AG04450 (cell line): ENCODE measurements around the gene GALNT6. TPM values are rescaled to one million over a fixed set of nuclear protein-coding genes. Genes with fewer than 3 reads are reported as not detected.

ENCODE experiments used
- CTCF ChIA-PET: fragments of 300-600, 350-600 bp; formaldehyde crosslinking; extraction: SDS; loops from one replicate; lab custom pipeline; 2022; ENCODE audit warnings: antibody characterized with exemption, inconsistent platforms; lab: Charles Lee
- POLR2A ChIA-PET: fragments of 350-600 bp; formaldehyde crosslinking; extraction: SDS; loops from one replicate; lab custom pipeline; 2021; ENCODE audit warnings: antibody characterized with exemption, inconsistent platforms; lab: Yijun Ruan, JAX
- DNase-seq: peaks from one replicate; pipeline ENCODE4 v3.0.0-alpha.2; 2011; ENCODE audit warnings: low read depth, low spot score
- H3K27ac ChIP-seq: one replicate; pipeline ENCODE4 v1.5.1; 2012; ENCODE audit warnings: low read depth, low read length, control low read depth
- H3K27me3 ChIP-seq: one replicate; pipeline ENCODE4 v1.6.0; 2012; ENCODE audit warnings: low read length; ENCODE audit not compliant: control insufficient read depth, insufficient read depth
- H3K4me3 ChIP-seq: 2 replicates; pipeline ENCODE4 v1.5.1; 2011; ENCODE audit warnings: mild to moderate bottlenecking, low read depth, low read length, control low read depth
- H3K9me3 ChIP-seq: 2 replicates; pipeline ENCODE4 v1.5.1; 2012; ENCODE audit warnings: low read length; ENCODE audit not compliant: control insufficient read depth, insufficient read depth
- CTCF ChIP-seq: IDR thresholded peaks from 2 replicates; pipeline ENCODE4 v1.5.1; 2011; ENCODE audit warnings: low read depth, low read length, control low read depth, inconsistent platforms
- polyA plus RNA-seq: library from polyadenylated mRNA; depleted of rRNA; stranded (reverse); fragments of >200 nt; gene quantifications from 2 replicates; pipeline ENCODE4 v1.2.3, GENCODE V29; 2011

The GALNT6 gene
- polyA plus RNA-seq, 1 experiment = 31.1 TPM

GRCh38 chr12:51403159-51403558 lies 12.0 kb upstream of the GALNT6 start:
- Histone ChIP-seq H3K9me3 (no peaks in the 10 kb centered on the region), H3K27me3 (no peaks in the 10 kb centered on the region), H3K27ac (no peak overlapping the region), H3K4me3 (no peak overlapping the region)
- no peak for DNase-seq
- CTCF ChIA-PET = no interaction called here
- no peak for TF ChIP-seq CTCF
- POLR2A ChIA-PET = no interaction called here

- no peak for DNase-seq
- H3K4me3 ChIP-seq = no peak overlapping the region
- POLR2A ChIA-PET = no interaction called here
- CTCF ChIA-PET = interaction anchor here (1.2 to 1.3 kb wide), 2 partner anchors 17 to 19 kb away, joined by 4 to 5 read pairs; no protein-coding TSS in a partner anchor
- TF ChIP-seq CTCF = no peak
- H3K27ac ChIP-seq = no peak overlapping the region
- no peaks in the 10 kb centered on the region for H3K9me3 ChIP-seq
- no peaks in the 10 kb centered on the region for H3K27me3 ChIP-seq
These were observed 10.7 kb upstream of the GALNT6 start for GRCh38 chr12:51401900-51402299.

GRCh38 chr12:51401486-51401885 lies 10.3 kb upstream of the GALNT6 start:
- ChIA-PET CTCF (interaction anchor here (1.2 to 1.3 kb wide), 2 partner anchors 17 to 20 kb away, joined by 4 to 5 read pairs; no protein-coding TSS in a partner anchor), POLR2A (no interaction called here)
- no peaks in the 10 kb centered on the region for H3K27me3 ChIP-seq
- no peak overlapping the region for H3K27ac ChIP-seq
- H3K9me3 ChIP-seq = no peaks in the 10 kb centered on the region
- no peak overlapping the region for H3K4me3 ChIP-seq
- DNase-seq = no peak
- no peak for TF ChIP-seq CTCF

- CTCF ChIA-PET = no interaction called here
- POLR2A ChIA-PET = no interaction called here
- H3K4me3 ChIP-seq = no peak overlapping the region
- TF ChIP-seq CTCF = no peak
- H3K9me3 ChIP-seq = no peaks in the 10 kb centered on the region
- H3K27me3 ChIP-seq = no peaks in the 10 kb centered on the region
- no peak for DNase-seq
- H3K27ac ChIP-seq = no peak overlapping the region
These were observed 9.8 kb upstream of the GALNT6 start for GRCh38 chr12:51401020-51401419.

- DNase-seq = no peak
- H3K27me3 ChIP-seq = no peaks in the 10 kb centered on the region
- no peak for TF ChIP-seq CTCF
- no peak overlapping the region for H3K4me3 ChIP-seq
- H3K27ac ChIP-seq = no peak overlapping the region
- ChIA-PET POLR2A (no interaction called here), CTCF (interaction anchor here (0.7 kb wide), 1 partner anchor 1019 kb away, joined by 5 read pairs; no protein-coding TSS in a partner anchor)
- no peaks in the 10 kb centered on the region for H3K9me3 ChIP-seq
These were observed 8.7 kb upstream of the GALNT6 start for GRCh38 chr12:51399891-51400290.
